Testis (tissue), 3 donors: ENCODE results near the gene MFAP3. TPM values are rescaled to one million over a fixed set of nuclear protein-coding genes. Genes with fewer than 3 reads are reported as not detected.

Experiments used
- DNase-seq: peaks from one replicate; pipeline ENCODE4 v3.0.0-alpha.2; 2019
- H3K27ac ChIP-seq, 2 donors: fragments of 200-600 bp; sonication (generic); one replicate each; pipeline ENCODE4 v1.5.1; 2019
- H3K27me3 ChIP-seq: fragments of 200-600 bp; sonication (generic); one replicate; pipeline ENCODE4 v1.5.1; 2019
- H3K36me3 ChIP-seq: fragments of 200-600 bp; sonication (generic); one replicate; pipeline ENCODE4 v1.5.1; 2017; ENCODE audit warnings: low read depth; ENCODE audit errors: missing control alignments
- H3K4me1 ChIP-seq: fragments of 200-600 bp; sonication (generic); one replicate; pipeline ENCODE4 v1.5.1; 2019
- H3K4me3 ChIP-seq, 2 donors: fragments of 200-600 bp; sonication (generic); one replicate each; pipeline ENCODE4 v1.5.1; 2017 to 2019
- H3K9me3 ChIP-seq: fragments of 200-600 bp; sonication (generic); one replicate; pipeline ENCODE4 v1.5.1; 2017
- CTCF ChIP-seq, 3 experiments: fragments of 450-650 bp in 2 of 3; fragments of 200-600 bp in 1 of 3; sonication (generic) in 1 of 3; IDR thresholded peaks; one replicate each; pipeline ENCODE4 v1.5.1; 2016 to 2019; ENCODE audit warnings: antibody characterized with exemption in 3 of 3, mild to moderate bottlenecking in 2 of 3, moderate library complexity in 1 of 3
- POLR2A ChIP-seq: fragments of 450-650 bp; IDR thresholded peaks from one replicate; pipeline ENCODE4 v1.6.1; 2017; ENCODE audit warnings: antibody characterized with exemption, mild to moderate bottlenecking, moderate library complexity
- WGBS, 2 donors: methylation state at CpG; one replicate each; pipeline ENCODE4 v1.1.5; 2018; 5-methylcytosine and 5-hydroxymethylcytosine counted together
- intact Hi-C: fragments of 100-400 bp; cut with DNase I; formaldehyde crosslinking; loops from one replicate; pipeline ENCODE4 v1.15.1; 2023; ENCODE audit warnings: low total_unique reads
- polyA plus RNA-seq: library from polyadenylated mRNA; stranded (reverse); fragments of 350-450 nt; fragmentation: Illumina TruSeq; extraction: RNeasy Lipid Tissue Mini Kit (QIAGEN cat#74804); gene quantifications from one replicate; pipeline ENCODE4 v1.2.3, GENCODE V29; 2014; ENCODE audit warnings: low read depth, low replicate concordance; ENCODE audit not compliant: insufficient read depth
- total RNA-seq, 2 donors: library from RNA; depleted of rRNA; stranded (reverse); fragments of >200 nt; gene quantifications; one replicate each; pipeline ENCODE4 v1.2.3, GENCODE V29; 2016

Gene MFAP3
- total and polyA plus RNA-seq, 3 donors from 2014 or later, result 18.5 to 31.5 (median 30.0) TPM

GRCh38 chr5:154081246-154081645 lies 42.5 kb downstream of the MFAP3 start:
- Histone ChIP-seq H3K9me3 (no peaks in the 10 kb centered on the region), H3K4me3 (no peak overlapping the region), H3K27me3 (no peaks in the 10 kb centered on the region), H3K36me3 (no peaks in the 10 kb centered on the region), H3K27ac (no peak overlapping the region), H3K4me1 (no peaks in the 10 kb centered on the region)
- no peak for DNase-seq
- TF ChIP-seq CTCF (IDR thresholded peaks at IDR 0.05) (no peak), POLR2A (no peak)
- WGBS, 2 donors, result 82 to 86% methylated on average over 2 of the region's 2 CpGs
- intact Hi-C loops, result no loop called here

GRCh38 chr5:154084062-154084639 lies 45.4 kb downstream of the MFAP3 start:
- TF ChIP-seq CTCF (IDR thresholded peaks at IDR 0.05) (no peak), POLR2A (no peak)
- no peaks in the 10 kb centered on the region for H3K4me1 ChIP-seq
- H3K36me3 ChIP-seq, result no peaks in the 10 kb centered on the region
- no peak overlapping the region for H3K4me3 ChIP-seq
- no peak for DNase-seq
- no peaks in the 10 kb centered on the region for H3K9me3 ChIP-seq
- H3K27me3 ChIP-seq, result no peaks in the 10 kb centered on the region
- intact Hi-C loops, result no loop called here
- 88% methylated on average over 5 of the region's 5 CpGs for WGBS, 2 donors
- no peak overlapping the region for H3K27ac ChIP-seq

GRCh38 chr5:154086146-154086545 lies 47.4 kb downstream of the MFAP3 start:
- 49 to 59% methylated on average over 3 of the region's 3 CpGs for WGBS, 2 donors
- Histone ChIP-seq H3K4me3 (no peak overlapping the region), H3K27ac (no peak overlapping the region), H3K36me3 (no peaks in the 10 kb centered on the region), H3K4me1 (no peaks in the 10 kb centered on the region), H3K9me3 (no peaks in the 10 kb centered on the region), H3K27me3 (no peaks in the 10 kb centered on the region)
- DNase-seq, result no peak
- intact Hi-C loops, result no loop called here
- no peak for TF ChIP-seq CTCF (IDR thresholded peaks at IDR 0.05)

- Histone ChIP-seq H3K9me3 (no peaks in the 10 kb centered on the region), H3K4me3 (no peak overlapping the region), H3K27ac (no peak overlapping the region), H3K4me1 (peaks cover 3% of the 10 kb centered on the region), H3K36me3 (no peaks in the 10 kb centered on the region), H3K27me3 (no peaks in the 10 kb centered on the region)
- no peak for DNase-seq
- whole genome bisulfite sequencing, 2 donors, result 49 to 55% methylated on average over 4 of the region's 4 CpGs
- no peak for TF ChIP-seq CTCF (IDR thresholded peaks at IDR 0.05)
- no peak for TF ChIP-seq POLR2A
- intact Hi-C loops, result no loop called here
Observed at GRCh38 chr5:154086641-154087040, 47.9 kb downstream of the MFAP3 start.

GRCh38 chr5:154087260-154087659 lies 48.5 kb downstream of the MFAP3 start:
- 59 to 65% methylated on average over 2 of the region's 2 CpGs for WGBS, 2 donors
- TF ChIP-seq CTCF (IDR thresholded peaks at IDR 0.05) (no peak), POLR2A (no peak)
- H3K9me3 ChIP-seq, result no peaks in the 10 kb centered on the region
- DNase-seq, result no peak
- H3K36me3 ChIP-seq, result no peaks in the 10 kb centered on the region
- intact Hi-C loops, result no loop called here
- H3K4me3 ChIP-seq, result no peak overlapping the region
- no peak overlapping the region for H3K27ac ChIP-seq
- H3K4me1 ChIP-seq, result peaks cover 9% of the 10 kb centered on the region
- H3K27me3 ChIP-seq, result no peaks in the 10 kb centered on the region
